Mesenchymal stem cell (in vitro differentiated cells and primary cell): ENCODE data around the gene RBM20.

ENCODE experiments used
- DNase-seq: peaks from one replicate; pipeline ENCODE4 v3.0.0-alpha.2; 2013
- H2AFZ ChIP-seq: one replicate; pipeline ENCODE4 v1.6.1; 2013; ENCODE audit warnings: low read depth, mild to moderate bottlenecking, control low read depth, inconsistent platforms, low read length, moderate library complexity
- H2AK5ac ChIP-seq: 2 replicates; pipeline ENCODE4 v1.6.1; 2013; ENCODE audit warnings: low read length, moderate library complexity, mild to moderate bottlenecking, inconsistent platforms; ENCODE audit not compliant: severe bottlenecking
- H2BK120ac ChIP-seq: one replicate; pipeline ENCODE4 v1.6.1; 2013; ENCODE audit warnings: low read depth, mild to moderate bottlenecking, inconsistent platforms, low read length, moderate library complexity
- H2BK12ac ChIP-seq, 2 experiments: one replicate each; pipeline ENCODE4 v1.6.1; 2013; ENCODE audit warnings: inconsistent platforms in 2 of 2, low read length in 2 of 2, mild to moderate bottlenecking in 2 of 2, moderate library complexity in 2 of 2, control low read depth in 1 of 2
- H2BK15ac ChIP-seq: one replicate; pipeline ENCODE4 v1.6.1; 2013; ENCODE audit warnings: mild to moderate bottlenecking, low read depth, inconsistent platforms; ENCODE audit not compliant: poor library complexity, severe bottlenecking
- H2BK5ac ChIP-seq: 2 replicates; pipeline ENCODE4 v1.6.1; 2013; ENCODE audit warnings: low read depth, mild to moderate bottlenecking, low read length, control low read depth, inconsistent platforms; ENCODE audit not compliant: poor library complexity, severe bottlenecking
- H3K14ac ChIP-seq, 2 experiments: one replicate each; pipeline ENCODE4 v1.6.1; 2013; ENCODE audit warnings: inconsistent platforms in 2 of 2, low read length in 2 of 2, control low read depth in 1 of 2, mild to moderate bottlenecking in 1 of 2, moderate library complexity in 1 of 2
- H3K18ac ChIP-seq, 2 experiments: one replicate each; pipeline ENCODE4 v1.6.1; 2013; ENCODE audit warnings: inconsistent platforms in 2 of 2, low read length in 2 of 2, control low read depth in 1 of 2, low read depth in 1 of 2, mild to moderate bottlenecking in 1 of 2
- H3K23ac ChIP-seq, 2 experiments: one replicate each; pipeline ENCODE4 v1.6.1; 2013; ENCODE audit warnings: inconsistent platforms in 2 of 2, low read length in 2 of 2, mild to moderate bottlenecking in 2 of 2, moderate library complexity in 2 of 2, control low read depth in 1 of 2
- H3K27ac ChIP-seq: 2 replicates; pipeline ENCODE4 v1.5.1; 2013; ENCODE audit warnings: mild to moderate bottlenecking, moderate library complexity, low read length, control low read depth, inconsistent platforms; ENCODE audit not compliant: poor library complexity, severe bottlenecking
- H3K27me3 ChIP-seq, 2 experiments: 2 replicates each; pipeline versions ENCODE4 v1.6.1 to v1.7.0; 2013; ENCODE audit warnings: low read length in 2 of 2, mild to moderate bottlenecking in 2 of 2, moderate library complexity in 2 of 2, control low read depth in 1 of 2, inconsistent platforms in 1 of 2; ENCODE audit not compliant: control insufficient read depth in 1 of 2, insufficient read depth in 1 of 2
- H3K36me3 ChIP-seq, 2 experiments: 2 replicates each; pipeline versions ENCODE4 v1.6.1 to v1.7.0; 2013; ENCODE audit warnings: low read length in 2 of 2, control low read depth in 1 of 2, inconsistent platforms in 1 of 2, low read depth in 1 of 2, mild to moderate bottlenecking in 1 of 2; ENCODE audit not compliant: insufficient read depth in 2 of 2, control insufficient read depth in 1 of 2
- H3K4ac ChIP-seq, 2 experiments: one replicate each; pipeline ENCODE4 v1.6.1; 2013; ENCODE audit warnings: inconsistent platforms in 2 of 2, low read length in 2 of 2, mild to moderate bottlenecking in 2 of 2, moderate library complexity in 2 of 2, control low read depth in 1 of 2, low read depth in 1 of 2
- H3K4me1 ChIP-seq: 2 replicates; pipeline ENCODE4 v1.6.1; 2013; ENCODE audit warnings: low read depth, low read length, control low read depth; ENCODE audit not compliant: control insufficient read depth, insufficient read depth
- H3K4me2 ChIP-seq: 2 replicates; pipeline ENCODE4 v1.6.1; 2013; ENCODE audit warnings: low read length, mild to moderate bottlenecking, inconsistent platforms; ENCODE audit not compliant: poor library complexity, severe bottlenecking
- H3K4me3 ChIP-seq, 2 experiments: 2 replicates each; pipeline versions ENCODE4 v1.5.1 to v1.7.0; 2013; ENCODE audit warnings: low read length in 2 of 2, mild to moderate bottlenecking in 2 of 2, control low read depth in 1 of 2, low read depth in 1 of 2; ENCODE audit not compliant: insufficient read depth in 1 of 2
- H3K79me1 ChIP-seq: replicated peaks from 2 replicates; pipeline ENCODE4 v1.6.1; 2013; ENCODE audit warnings: mild to moderate bottlenecking, control low read depth, low read length, inconsistent platforms; ENCODE audit not compliant: poor library complexity, severe bottlenecking
- H3K9ac ChIP-seq: 2 replicates; pipeline ENCODE4 v1.7.0; 2013; ENCODE audit warnings: mild to moderate bottlenecking, low read length, moderate library complexity
- H3K9me3 ChIP-seq: 2 replicates; pipeline ENCODE4 v1.7.0; 2013; ENCODE audit warnings: mild to moderate bottlenecking, low read length; ENCODE audit not compliant: control insufficient read depth
- H4K8ac ChIP-seq: one replicate; pipeline ENCODE4 v1.6.1; 2013; ENCODE audit warnings: inconsistent platforms, mild to moderate bottlenecking, low read length, moderate library complexity
- H4K91ac ChIP-seq: one replicate; pipeline ENCODE4 v1.6.1; 2013; ENCODE audit warnings: mild to moderate bottlenecking, low read length, inconsistent platforms
- WGBS: methylation state at CpG from one replicate; pipeline ENCODE4 v1.1.7; 2013; ENCODE audit warnings: mixed read lengths; 5-methylcytosine and 5-hydroxymethylcytosine counted together

RBM20 gene

DNA sequence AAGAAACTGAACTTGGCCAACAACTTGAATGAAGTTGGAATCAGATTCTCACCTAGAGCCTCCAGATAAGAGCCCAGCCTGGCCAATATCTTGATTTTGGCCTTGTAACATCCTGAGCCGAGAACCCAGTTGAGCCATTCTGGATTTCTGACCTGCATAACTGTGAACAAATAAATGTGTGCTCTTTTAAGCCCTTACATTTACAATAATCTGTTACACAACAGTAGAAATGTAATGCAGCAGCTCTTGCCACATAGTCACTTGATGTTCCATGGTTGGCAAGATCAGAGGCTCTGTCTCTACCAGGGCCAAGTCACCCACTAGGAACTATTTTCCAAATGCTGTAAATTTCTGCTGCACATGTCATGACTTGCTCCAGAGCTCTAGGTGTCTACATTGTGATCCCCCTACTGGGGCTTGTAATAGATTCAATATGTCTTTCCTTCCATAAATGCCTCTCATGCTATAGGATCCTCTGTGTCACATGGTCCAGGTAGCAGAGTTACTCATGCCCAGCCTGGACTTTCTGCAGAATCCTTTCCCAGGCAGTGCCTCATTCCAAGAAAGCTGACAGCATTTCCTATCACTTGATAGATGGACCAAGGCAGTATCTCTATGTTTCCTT, 11.4 kb upstream of the RBM20 start:
- no peak overlapping the region for H3K4me3 ChIP-seq
- H4K91ac ChIP-seq: no peak overlapping the region
- H3K9ac ChIP-seq: no peak overlapping the region
- H3K23ac ChIP-seq: no peak overlapping the region
- no peaks in the 10 kb centered on the region for H3K36me3 ChIP-seq
- no peak overlapping the region for H4K8ac ChIP-seq
- H2AFZ ChIP-seq: no peak overlapping the region
- peaks cover 10% of the 10 kb centered on the region for H3K4me1 ChIP-seq
- H3K27ac ChIP-seq: no peak overlapping the region
- H3K4ac ChIP-seq: no peak overlapping the region
- 97% methylated on average over 1 of the region's 1 CpG for WGBS
- H2BK15ac ChIP-seq: no peak overlapping the region
- no peak overlapping the region for H3K14ac ChIP-seq
- H2BK5ac ChIP-seq: no peak overlapping the region
- no peaks in the 10 kb centered on the region for H3K79me1 ChIP-seq
- H3K27me3 ChIP-seq: peaks cover 0 to 6% of the 10 kb centered on the region in 2 experiments
- no peak overlapping the region for H2BK12ac ChIP-seq
- H2BK120ac ChIP-seq: no peak overlapping the region
- DNase-seq: no peak
- H3K9me3 ChIP-seq: no peaks in the 10 kb centered on the region
- H3K18ac ChIP-seq: no peak overlapping the region
- H2AK5ac ChIP-seq: no peak overlapping the region
- H3K4me2 ChIP-seq: no peak overlapping the region

DNA sequence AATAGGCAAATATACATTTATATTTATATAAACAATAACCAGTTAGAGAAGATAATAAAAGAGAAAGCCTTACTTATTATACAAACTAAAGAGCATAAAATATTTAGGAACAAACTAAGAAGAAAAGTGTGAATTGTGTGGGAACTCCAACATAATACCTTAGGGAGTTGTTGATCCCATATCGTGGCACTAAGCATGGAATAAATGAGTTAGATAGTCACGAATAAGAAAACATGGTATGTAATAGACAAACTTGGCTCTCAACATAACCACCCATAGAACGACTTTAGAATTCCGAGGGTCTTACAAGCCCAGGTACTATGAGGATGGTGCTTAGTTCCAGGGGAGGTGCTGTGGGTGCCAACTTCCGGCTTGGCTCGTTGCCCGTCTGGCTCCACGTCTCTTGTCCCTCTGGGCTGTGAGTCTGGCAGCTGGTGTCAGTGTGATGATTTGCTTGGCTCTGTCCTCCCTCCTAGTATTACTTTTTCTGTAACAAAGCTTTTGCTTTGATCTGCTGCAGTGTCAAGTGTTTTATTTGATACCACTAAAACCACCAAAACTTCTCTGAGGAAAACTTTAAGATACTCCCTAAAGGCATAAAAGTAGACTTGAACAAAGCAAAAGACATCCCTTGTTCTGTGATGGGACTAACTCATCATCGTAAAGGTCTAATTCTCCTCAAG, 9.5 kb upstream of the RBM20 start:
- no peak overlapping the region for H4K8ac ChIP-seq
- no peak overlapping the region for H3K9ac ChIP-seq
- peaks cover 10% of the 10 kb centered on the region for H3K4me1 ChIP-seq
- H2BK5ac ChIP-seq: no peak overlapping the region
- H3K79me1 ChIP-seq: no peaks in the 10 kb centered on the region
- no peak overlapping the region for H3K18ac ChIP-seq
- H3K4me2 ChIP-seq: no peak overlapping the region
- H2AK5ac ChIP-seq: no peak overlapping the region
- no peaks in the 10 kb centered on the region for H3K36me3 ChIP-seq
- no peak overlapping the region for H3K4me3 ChIP-seq
- no peak overlapping the region for H3K4ac ChIP-seq
- H3K27me3 ChIP-seq: peaks cover 0 to 11% of the 10 kb centered on the region in 2 experiments
- no peak for DNase-seq
- no peak overlapping the region for H3K27ac ChIP-seq
- no peaks in the 10 kb centered on the region for H3K9me3 ChIP-seq
- no peak overlapping the region for H2AFZ ChIP-seq
- H4K91ac ChIP-seq: no peak overlapping the region
- H2BK15ac ChIP-seq: no peak overlapping the region
- H2BK12ac ChIP-seq: no peak overlapping the region
- H3K23ac ChIP-seq: no peak overlapping the region
- peak overlapping the region in 1 of 2 experiments; percentile 75 for H3K14ac ChIP-seq
- WGBS: 89% methylated on average over 4 of the region's 9 CpGs
- H2BK120ac ChIP-seq: no peak overlapping the region

DNA sequence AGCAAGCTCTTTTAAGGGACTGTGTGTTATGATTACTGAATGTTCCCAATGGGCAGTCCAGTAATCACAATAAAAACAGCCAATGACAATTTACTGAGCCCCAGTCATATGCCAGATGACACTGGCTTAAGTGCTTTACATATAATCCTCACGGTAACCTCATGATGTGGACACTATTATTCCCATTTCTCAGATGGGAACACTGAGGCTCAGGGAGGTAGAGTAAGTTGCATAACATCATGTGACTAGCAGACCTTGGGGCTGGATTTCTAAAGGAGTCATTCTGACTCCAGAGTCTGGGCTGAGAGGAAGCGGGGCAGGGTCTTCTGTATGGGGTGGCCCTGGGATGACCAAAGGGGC, 7.6 kb upstream of the RBM20 start:
- no peak overlapping the region for H3K9ac ChIP-seq
- H4K91ac ChIP-seq: no peak overlapping the region
- H2BK5ac ChIP-seq: no peak overlapping the region
- H3K4ac ChIP-seq: no peak overlapping the region
- DNase-seq: no peak
- H3K9me3 ChIP-seq: no peaks in the 10 kb centered on the region
- H3K36me3 ChIP-seq: no peaks in the 10 kb centered on the region
- no peak overlapping the region for H2AK5ac ChIP-seq
- peak overlapping the region in 1 of 2 experiments; percentile 52 for H3K18ac ChIP-seq
- H3K4me3 ChIP-seq: no peak overlapping the region
- H3K4me2 ChIP-seq: no peak overlapping the region
- no peak overlapping the region for H4K8ac ChIP-seq
- H3K4me1 ChIP-seq: peaks cover 9% of the 10 kb centered on the region
- no peak overlapping the region for H3K27ac ChIP-seq
- WGBS: 88% methylated on average over 2 of the region's 2 CpGs
- no peak overlapping the region for H2AFZ ChIP-seq
- H2BK120ac ChIP-seq: no peak overlapping the region
- H3K27me3 ChIP-seq: peaks cover 0 to 24% of the 10 kb centered on the region in 2 experiments
- H2BK12ac ChIP-seq: no peak overlapping the region
- H3K79me1 ChIP-seq: no peaks in the 10 kb centered on the region
- no peak overlapping the region for H2BK15ac ChIP-seq
- H3K23ac ChIP-seq: no peak overlapping the region
- H3K14ac ChIP-seq: no peak overlapping the region

GRCh38 chr10:110636932-110637557, 7.1 kb upstream of the RBM20 start:
- H4K8ac ChIP-seq: peak overlapping the region; percentile 10
- H3K9me3 ChIP-seq: no peaks in the 10 kb centered on the region
- H3K9ac ChIP-seq: no peak overlapping the region
- no peak overlapping the region for H2BK120ac ChIP-seq
- H3K4ac ChIP-seq: no peak overlapping the region
- H3K4me2 ChIP-seq: no peak overlapping the region
- H3K27me3 ChIP-seq: peaks cover under 1 to 29% of the 10 kb centered on the region in 2 experiments
- no peak overlapping the region for H2AK5ac ChIP-seq
- no peak for DNase-seq
- no peak overlapping the region for H3K4me3 ChIP-seq
- WGBS: 29% methylated on average over 5 of the region's 6 CpGs
- H3K4me1 ChIP-seq: peaks cover 9% of the 10 kb centered on the region
- no peak overlapping the region for H2AFZ ChIP-seq
- H2BK5ac ChIP-seq: no peak overlapping the region
- H3K18ac ChIP-seq: peak overlapping the region; percentile 30 to 52
- no peaks in the 10 kb centered on the region for H3K36me3 ChIP-seq
- H3K23ac ChIP-seq: no peak overlapping the region
- peak overlapping the region in 1 of 2 experiments; percentile 54 for H2BK12ac ChIP-seq
- H4K91ac ChIP-seq: no peak overlapping the region
- H3K79me1 ChIP-seq: no peaks in the 10 kb centered on the region
- H3K27ac ChIP-seq: peak overlapping the region; percentile 56
- no peak overlapping the region for H3K14ac ChIP-seq
- H2BK15ac ChIP-seq: no peak overlapping the region
